SK-MEL-5 (cell line): Measurements from ENCODE around the gene SLC13A5. TPM values are rescaled to one million over a fixed set of nuclear protein-coding genes. Genes with fewer than 3 reads are reported as not detected.
A peak's percentile ranks its signal among the peaks of the same experiment; 100 is the strongest.
"Not testable (repeated sequence)": the region's sequence is repeated elsewhere in the genome, so short reads cannot be mapped to it uniquely, and the experiment has no call there.

Experiments
- DNase-seq: peaks from one replicate; pipeline ENCODE4 v3.0.0-alpha.2; 2016; ENCODE audit warnings: low read depth, low spot score
- in situ Hi-C: cut with HindIII; loops from 2 replicates; pipeline ENCODE4 v1.10.0; 2016; ENCODE audit warnings: low sequenced_read_pairs, high pct_unique_total_duplicates, low pct_unique_long_range_greater_than_20kb
- total RNA-seq: library from RNA; depleted of rRNA; stranded (reverse); fragments of >200 nt; shearing (Covaris generic); gene quantifications from 2 replicates; pipeline ENCODE4 v1.2.3, GENCODE V29; 2014

The SLC13A5 gene
- total RNA-seq, 1 experiment from 2014 or later = not detected

DNA sequence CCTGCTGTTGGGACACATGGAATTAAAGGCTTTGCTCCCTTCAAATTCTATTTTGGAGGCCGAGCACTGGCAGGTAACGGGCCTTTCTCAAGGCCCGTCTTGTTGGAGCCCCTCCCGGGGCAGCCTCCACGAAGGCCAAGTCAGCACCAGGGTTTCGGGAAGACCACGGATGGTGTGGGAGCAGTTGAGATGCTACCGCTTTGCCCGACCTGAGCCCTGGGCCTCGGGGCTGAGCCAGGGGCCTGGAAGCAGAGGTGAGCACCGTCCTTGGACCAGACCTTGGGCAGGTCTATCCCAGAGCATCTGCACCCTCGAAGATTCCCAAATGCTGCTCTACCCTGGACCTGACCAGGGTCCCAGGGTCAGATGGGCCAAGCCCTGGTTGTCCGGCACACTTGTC is 38.6 kb downstream of the SLC13A5 start:
- DNase-seq = no peak
- in situ Hi-C loops = no loop called here

DNA sequence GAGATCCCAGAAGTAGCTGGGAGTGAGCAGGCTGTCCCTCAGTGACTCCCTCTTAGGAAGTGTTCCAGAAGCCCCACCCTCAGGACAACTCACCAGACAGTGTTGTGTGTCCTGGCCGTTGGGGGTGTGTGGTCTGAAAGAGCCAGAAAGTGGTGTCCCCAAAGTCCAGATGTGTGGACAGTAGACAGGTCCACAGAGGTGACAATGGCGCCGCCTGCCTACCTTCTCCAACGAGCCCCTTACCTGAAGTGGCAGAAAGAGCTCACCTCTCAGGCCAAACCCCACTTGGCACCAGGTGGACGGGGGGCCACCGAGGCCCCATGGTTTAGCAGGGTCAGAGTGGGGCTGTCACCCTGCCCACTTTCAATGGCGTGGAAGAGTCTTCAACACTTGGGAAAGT is 41.7 kb downstream of the SLC13A5 start:
- DNase-seq = no peak
- in situ Hi-C loops = no loop called here

DNA sequence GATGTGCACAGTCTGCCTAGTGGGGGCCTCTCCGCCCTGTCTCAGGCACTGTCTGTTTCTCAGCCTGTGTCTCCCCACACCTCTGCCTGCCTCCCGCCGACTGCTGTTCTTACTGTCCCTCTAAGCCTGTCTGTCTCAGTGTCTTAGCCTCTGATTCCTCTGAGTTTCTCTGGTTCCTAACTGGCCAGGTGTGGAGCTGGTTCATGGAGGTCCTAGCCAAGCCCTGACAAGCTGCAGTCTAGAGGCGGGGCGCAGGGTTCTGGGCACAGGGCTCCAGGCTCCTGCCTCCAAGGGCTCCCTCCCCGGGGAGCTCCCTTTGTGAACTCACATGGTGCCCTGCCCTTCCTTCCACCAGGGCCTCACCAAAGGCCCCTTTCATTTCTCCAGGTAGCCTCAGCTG is 42.2 kb downstream of the SLC13A5 start:
- in situ Hi-C loops = no loop called here
- no peak for DNase-seq

DNA sequence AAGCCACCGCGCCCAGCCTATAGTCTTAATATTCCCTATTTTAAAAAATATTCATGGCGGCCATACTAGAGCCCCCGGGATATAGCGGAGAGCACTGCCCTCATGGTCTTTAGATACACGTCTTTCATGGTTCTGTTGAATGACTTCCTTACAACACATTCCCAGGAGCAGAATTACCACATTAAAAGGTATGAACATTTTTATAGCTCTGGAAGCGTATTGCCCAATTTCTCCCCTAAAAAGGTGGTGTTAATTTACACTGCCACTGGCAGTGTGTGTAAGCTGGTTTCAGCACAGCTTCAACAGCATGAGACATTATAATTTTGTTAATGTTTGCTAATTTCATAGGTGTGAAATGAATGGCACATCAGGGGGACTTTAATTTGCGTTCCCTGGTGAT is 42.6 kb downstream of the SLC13A5 start:
- in situ Hi-C loops = no loop called here
- DNase-seq = no peak

DNA sequence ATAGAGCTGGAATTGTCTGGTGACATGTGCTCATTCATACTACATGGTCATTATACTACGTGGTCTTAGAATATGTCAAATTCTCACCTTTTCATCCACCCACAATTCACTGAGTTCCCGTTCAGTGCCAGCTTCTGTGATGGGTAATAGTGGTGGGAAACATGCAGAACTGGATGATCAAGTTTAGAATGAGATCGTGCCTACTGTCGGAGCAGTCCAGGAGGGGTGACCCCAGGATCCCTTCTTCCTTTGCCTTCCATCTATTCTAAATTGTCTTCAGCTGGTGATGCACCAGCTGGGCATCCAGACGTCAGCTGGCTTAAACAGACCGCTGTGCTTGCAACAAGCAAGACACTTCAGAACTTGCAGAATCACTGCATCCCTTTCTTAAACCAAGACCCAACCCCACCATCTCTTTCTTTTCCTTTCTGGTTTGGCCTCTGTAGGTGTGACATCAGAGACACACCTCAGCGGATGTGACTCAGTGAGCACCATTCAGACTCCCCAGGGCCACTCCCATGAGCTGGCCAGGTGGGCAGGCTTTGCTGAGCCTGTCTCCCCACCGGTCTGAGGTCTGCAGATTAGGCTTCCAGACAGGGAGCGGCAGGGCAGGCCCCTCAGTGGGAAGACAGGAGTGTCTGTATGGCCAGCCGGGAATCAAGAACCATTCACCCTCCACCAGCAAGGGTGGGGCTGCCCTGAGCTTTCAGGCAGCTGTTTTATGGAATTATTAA is 43.5 kb downstream of the SLC13A5 start:
- in situ Hi-C loops = no loop called here

DNA sequence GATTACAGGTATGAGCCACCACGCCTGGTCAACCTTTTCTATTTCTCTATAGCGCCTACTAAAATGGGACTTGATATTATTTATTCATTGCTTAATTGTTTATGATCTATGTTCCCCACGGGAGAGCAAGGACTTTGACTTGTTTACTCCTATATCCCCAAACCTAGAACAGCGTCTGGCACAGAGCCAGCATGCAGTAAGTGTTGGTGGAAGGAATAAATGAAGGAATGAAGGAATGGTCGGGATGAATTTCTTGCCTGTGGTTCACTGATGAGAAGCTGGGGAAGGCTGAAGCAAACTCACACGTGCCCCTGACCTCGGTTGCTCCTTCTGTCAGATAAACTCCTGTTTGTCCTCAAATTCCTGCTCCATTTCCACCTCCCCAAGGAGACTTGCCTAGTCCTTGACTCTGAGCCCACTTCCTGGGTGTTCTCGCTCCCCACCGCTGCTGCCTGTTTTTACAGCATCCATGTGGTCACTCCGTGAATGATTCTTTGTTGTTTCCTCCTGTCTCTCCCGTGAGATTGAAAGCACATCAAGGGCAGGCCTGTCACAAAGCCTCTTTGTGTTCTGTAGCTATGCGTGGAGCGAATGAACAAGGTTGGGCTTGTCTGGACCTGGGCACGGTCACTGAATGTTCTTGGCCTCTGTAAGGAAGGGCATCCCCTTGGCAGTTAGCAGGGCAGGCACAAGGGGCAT is 44.3 kb downstream of the SLC13A5 start:
- peak; percentile 99 for DNase-seq
- in situ Hi-C loops = no loop called here

More for the DNA sequence above, 43.5 kb downstream of the SLC13A5 start:
- no peak for DNase-seq

DNA sequence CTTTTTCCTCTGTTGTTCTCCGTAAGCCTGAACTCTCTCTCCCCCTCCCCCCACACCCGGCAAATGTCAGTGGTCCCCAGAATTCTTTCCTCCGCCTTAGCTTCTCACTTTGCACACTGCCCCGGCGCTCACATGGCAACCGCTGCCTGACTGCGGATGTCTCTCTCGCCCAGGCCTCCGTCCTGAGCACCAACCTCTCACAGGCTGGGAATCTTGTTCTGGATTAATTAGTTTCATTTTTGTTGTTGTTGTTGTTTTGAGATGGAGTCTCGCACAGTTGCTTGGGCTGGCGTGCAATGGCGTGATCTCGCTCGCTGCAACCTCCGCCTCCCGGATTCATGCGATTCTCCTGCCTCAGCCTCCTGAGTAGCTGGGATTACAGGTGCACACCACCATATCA is 45.0 kb downstream of the SLC13A5 start:
- DNase-seq = no peak
- in situ Hi-C loops = no loop called here

DNA sequence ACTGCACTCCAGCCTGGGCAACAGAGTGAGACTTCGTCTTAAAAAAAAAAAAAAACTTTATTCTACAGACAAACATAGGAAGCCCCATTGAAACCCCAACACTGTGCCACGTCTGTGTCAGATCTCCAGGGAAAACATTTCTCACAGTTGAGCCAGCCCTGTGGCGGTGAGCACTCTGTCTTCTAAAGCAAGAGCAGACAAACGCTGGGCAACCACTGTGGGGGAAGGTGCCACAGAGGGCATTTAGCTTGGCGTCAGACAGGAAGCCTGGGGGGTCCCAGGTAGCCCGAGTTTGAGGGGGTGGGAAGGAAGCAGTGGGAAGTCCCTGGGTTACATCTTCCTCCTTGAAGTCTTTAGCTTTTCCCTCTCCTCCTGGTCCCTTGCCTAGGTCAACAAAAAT is 45.7 kb downstream of the SLC13A5 start:
- no peak for DNase-seq
- in situ Hi-C loops = no loop called here

DNA sequence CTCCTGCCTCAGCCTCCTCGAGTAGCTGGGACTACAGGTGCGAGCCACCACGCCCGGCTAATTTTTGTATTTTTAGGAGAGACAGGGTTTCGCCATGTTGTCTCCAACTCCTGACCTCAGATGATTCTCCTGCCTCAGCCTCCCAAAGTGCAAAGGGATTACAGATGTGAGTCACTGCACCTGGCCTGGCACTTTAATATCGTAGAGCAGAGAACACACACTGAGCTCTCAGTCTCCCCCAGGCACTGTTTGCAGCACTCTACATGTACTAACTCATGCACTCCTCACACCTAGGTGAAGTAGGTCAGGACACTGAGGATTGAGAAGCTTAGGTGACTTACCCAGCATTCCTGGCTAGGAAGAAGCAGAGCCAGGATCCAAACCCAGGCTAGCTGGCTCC is 46.6 kb downstream of the SLC13A5 start:
- in situ Hi-C loops = no loop called here
- DNase-seq = no peak

DNA sequence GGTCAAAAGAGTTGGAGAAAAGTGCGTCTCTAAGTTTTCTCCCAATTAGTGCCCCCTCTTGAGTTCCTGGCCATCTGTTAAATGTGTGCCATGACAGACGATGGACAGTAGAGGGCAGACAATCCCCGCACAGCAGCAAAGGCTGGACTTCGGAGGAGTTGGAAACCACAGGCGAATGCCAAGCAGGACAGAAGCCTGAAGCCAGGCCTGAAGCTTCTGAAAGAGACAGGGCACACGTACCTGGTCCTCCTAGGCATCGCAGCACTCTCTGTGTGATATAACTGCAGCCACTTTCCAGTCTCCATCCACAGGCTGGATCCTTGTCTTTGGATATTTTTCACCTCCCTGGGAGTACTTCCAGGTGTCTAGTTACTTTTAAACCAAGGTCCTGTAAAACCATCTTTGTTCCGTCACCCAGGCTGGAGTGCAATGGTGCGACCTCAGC is 47.1 kb downstream of the SLC13A5 start:
- in situ Hi-C loops = no loop called here

DNA sequence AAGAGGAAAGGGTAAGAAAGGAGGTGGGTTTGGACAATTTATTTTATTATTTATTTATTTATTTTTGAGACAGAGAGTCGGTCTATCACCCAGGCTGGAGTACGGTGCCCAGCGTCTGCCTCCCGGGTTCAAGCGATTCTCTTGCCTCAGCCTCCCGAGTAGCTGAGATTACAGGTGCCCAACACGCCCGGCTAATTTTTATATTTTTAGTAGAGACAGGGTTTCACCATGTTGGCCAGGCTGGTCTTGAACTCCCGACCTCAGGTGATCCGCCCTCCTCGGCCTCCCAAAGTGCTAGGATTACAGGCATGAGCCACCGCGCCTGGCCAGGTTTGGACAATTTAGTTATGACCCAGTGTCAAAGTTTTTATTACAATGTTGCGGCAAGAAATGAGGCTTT is 50.0 kb downstream of the SLC13A5 start:
- DNase-seq, in situ Hi-C loops: not testable (repeated sequence)

More for the DNA sequence above, 47.1 kb downstream of the SLC13A5 start:
- peak; percentile 92 for DNase-seq

DNA sequence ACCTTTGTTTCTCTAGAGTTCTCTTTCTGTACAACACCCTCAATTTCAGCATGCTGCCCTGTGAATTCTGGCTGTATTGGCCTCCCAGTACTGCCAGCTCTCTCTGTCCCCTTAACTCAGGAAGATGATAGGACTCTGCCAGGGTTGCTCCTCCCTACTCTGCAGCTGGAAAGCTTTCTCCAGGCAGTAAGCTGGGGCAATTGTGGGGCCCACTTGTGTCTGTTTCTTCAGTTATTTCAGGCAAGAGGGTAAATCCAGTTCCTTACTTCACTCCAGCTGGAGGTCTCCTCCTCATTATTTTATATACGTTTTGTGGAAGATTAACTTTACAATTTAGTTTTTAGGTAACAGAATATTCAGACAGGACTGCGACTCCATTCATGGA is 51.7 kb downstream of the SLC13A5 start:
- in situ Hi-C loops = no loop called here
- DNase-seq = no peak

DNA sequence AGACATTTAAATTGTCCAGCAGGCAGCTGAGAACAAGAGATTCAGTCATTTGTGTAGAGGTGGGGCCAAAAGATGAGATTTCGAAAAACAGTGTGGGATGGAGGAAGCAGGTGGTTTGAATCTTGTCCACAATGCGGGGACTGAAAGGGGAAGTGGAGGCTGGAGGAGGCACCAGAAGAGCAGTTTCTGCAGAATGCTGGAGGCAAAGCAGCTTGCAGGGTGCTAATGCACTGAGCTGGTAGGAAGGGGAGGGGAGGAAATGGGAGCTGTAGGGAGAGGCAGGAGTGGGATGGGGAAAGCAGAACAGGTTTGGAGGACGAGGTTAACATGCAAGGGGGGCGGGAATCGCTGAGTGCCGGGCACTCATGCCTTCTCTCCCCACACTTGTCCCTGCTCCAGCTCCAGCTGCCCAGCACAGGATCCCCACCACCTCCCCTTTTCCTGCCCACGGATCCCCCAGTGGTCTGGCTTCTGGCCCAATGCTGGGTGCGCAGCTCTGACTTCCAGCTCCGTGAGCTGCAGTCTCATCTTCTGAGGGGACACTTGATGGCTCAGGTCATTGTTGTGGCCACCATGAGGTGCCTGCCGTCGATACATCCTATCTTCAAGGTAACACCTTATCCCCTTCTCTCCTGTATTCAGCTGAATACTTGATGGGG is 52.2 kb downstream of the SLC13A5 start:
- in situ Hi-C loops = no loop called here
- no peak for DNase-seq

DNA sequence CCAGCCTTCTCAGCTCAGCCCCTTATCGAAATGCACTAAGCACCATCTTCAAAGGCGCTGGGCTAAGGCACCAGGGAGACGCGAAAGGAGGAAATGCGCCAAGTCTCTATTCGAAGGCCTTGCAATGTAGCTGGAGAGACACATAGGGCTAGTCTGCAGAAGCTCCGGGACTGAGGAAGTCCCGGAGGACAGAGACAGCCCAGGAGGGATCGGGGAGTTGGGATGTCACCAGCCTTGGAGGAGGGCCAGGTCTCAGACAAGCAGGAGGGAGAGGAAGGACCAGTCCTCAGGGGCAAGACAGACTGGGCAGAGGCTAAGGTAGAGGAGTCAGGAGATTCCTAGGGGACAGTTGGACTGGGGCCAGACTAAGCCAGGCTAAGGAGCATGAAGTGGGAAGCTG is 53.1 kb downstream of the SLC13A5 start:
- in situ Hi-C loops = no loop called here

DNA sequence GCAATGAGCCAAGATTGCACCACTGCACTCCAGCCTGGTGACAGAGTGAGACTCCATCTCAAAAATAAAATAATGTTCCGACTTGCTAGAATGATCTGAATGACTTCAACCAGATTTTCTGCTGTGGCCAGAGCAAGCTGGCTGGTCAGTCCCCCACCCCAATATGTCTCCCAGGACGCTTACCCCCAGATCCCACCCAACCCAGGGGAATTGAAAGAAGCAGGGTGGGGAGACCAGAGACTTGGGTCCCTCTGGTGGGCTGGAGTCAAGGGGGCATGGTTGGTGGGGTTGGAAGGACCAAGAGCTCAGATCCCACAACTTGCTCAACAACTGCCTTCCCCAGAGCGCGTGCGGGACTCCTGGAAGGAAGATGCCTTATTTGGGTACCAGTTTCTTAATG is 54.8 kb downstream of the SLC13A5 start:
- DNase-seq, in situ Hi-C loops: not testable (repeated sequence)

More for the DNA sequence above, 53.1 kb downstream of the SLC13A5 start:
- DNase-seq = no peak

DNA sequence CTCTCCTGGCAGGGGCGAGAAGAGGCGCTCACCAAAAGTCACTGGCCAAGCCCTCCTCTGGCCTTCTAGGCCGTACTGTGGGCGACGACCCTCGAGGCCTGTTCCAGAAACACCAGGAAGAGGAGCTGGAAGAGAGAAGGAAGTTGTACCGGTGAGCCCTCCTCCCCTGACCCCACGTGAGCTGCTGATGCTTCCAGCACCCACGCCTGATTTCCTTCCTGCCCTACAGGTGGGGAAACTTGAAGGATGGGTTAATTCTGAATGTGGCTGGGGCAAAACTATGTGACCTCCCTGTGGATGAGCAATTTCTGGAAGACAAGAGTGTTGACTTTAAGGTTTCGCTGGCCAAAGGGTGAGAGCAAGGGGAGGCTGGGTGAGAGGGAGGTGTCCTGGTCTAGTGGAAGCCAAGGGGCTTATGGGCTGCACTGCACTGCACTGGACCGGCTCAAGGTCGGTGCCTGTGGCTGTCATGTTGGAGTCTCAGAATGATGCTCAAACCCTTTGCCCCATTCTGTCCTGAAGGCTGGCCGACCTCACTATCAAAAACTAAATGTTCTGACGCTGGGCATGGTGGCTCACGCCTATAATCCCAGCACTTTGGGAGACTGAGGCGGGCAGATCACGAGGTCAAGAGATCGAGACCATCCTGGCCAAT is 55.4 kb downstream of the SLC13A5 start:
- in situ Hi-C loops = no loop called here
- DNase-seq = no peak

DNA sequence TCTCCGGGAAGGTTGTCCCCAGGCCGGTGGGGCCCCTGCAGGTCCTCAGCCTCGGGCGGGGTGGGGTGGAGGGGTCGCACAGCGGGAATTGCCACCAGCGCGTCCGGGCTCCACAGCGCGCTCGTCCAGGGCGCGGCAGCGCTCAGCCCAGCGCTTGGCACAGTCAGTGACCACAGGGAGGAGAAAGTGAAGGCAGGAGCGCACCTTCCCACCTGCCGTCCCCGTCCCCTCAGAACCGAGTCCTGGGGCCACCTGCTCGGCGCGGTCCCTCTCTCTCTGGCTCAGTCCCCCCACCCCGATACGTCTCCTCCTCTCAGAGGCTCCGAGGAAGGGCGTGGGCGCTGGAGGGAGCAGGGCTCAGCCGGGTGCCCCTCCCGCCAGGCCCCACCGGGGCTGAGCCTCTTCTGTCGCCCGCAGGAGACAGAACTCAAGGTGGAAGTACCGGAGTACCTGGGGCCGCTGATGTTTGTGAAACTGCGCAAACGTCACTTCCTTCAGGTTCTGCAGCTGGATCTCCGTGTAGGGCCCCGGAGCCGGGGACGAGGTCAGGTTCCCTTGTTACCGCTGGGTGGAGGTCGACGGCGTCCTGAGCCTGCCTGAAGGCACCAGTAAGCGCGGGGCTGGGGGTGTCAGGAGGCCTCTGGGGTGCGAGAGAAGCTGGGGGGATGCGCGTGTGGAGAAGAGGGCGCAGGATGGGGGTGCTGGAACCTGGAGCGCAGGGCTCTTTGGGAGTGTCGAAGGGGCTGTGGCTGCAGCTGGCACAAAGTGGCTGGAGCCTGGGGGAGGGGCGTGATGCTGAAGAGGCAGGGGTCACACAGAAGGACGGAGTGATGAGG is 56.2 kb downstream of the SLC13A5 start:
- in situ Hi-C loops, DNase-seq: not testable (repeated sequence)
